HG03095 (cell line): ENCODE data around the gene TPP1.

ENCODE experiments used
- ATAC-seq: cut with Tn5 transposase; IDR thresholded peaks from one replicate; pipeline ENCODE4 v1.9.1; 2021; ENCODE audit warnings: moderate library complexity; ENCODE audit not compliant: unreplicated experiment

The TPP1 gene

GRCh38 chr11:6566704-6567370 lies 52.4 kb downstream of the TPP1 start:
- no peak for ATAC-seq

GRCh38 chr11:6565988-6566703 lies 53.1 kb downstream of the TPP1 start:
- ATAC-seq = no peak

GRCh38 chr11:6565325-6565724 lies 53.9 kb downstream of the TPP1 start:
- ATAC-seq = no peak

GRCh38 chr11:6563667-6564066 lies 55.6 kb downstream of the TPP1 start:
- ATAC-seq = no peak

- no peak for ATAC-seq
Observed at GRCh38 chr11:6563121-6563619, 56.1 kb downstream of the TPP1 start.
